GM19193 (cell line): Measurements from ENCODE around the gene SCOC.

Experiments used
- POLR2A ChIP-seq: IDR thresholded peaks from 4 replicates; pipeline ENCODE4 v1.6.1; 2011; ENCODE audit not compliant: insufficient read depth, insufficient read length; ENCODE audit errors: extremely low read depth

The SCOC gene

GRCh38 chr4:140395668-140396067 is 22.2 kb downstream of the SCOC start:
- no peak for TF ChIP-seq POLR2A

- no peak for TF ChIP-seq POLR2A
Measured at GRCh38 chr4:140400111-140400510, 26.7 kb downstream of the SCOC start.

- TF ChIP-seq POLR2A = no peak
Measured at GRCh38 chr4:140406292-140406691, 32.8 kb downstream of the SCOC start.

GRCh38 chr4:140408974-140409373 is 35.5 kb downstream of the SCOC start:
- no peak for TF ChIP-seq POLR2A

- no peak for TF ChIP-seq POLR2A
Measured at GRCh38 chr4:140423106-140423505, 49.7 kb downstream of the SCOC start.

GRCh38 chr4:140426610-140427105 is 53.2 kb downstream of the SCOC start:
- no peak for TF ChIP-seq POLR2A

GRCh38 chr4:140427106-140427918 is 53.9 kb downstream of the SCOC start, which contains the start of gene CLGN:
Gene CLGN, minus strand, starts transcription at chr4:140427648. Its CDS starts 14,570 bp downstream, at chr4:140413078.
- TF ChIP-seq POLR2A = no peak

GRCh38 chr4:140427919-140428471 is 54.5 kb downstream of the SCOC start:
- TF ChIP-seq POLR2A = no peak
